Measurements from ENCODE around the gene SARM1. TPM values are rescaled to one million over a fixed set of nuclear protein-coding genes. Genes with fewer than 3 reads are reported as not detected.

The SARM1 gene
- 12.9 and 16.4 TPM in 2 replicates for total RNA-seq

DNA sequence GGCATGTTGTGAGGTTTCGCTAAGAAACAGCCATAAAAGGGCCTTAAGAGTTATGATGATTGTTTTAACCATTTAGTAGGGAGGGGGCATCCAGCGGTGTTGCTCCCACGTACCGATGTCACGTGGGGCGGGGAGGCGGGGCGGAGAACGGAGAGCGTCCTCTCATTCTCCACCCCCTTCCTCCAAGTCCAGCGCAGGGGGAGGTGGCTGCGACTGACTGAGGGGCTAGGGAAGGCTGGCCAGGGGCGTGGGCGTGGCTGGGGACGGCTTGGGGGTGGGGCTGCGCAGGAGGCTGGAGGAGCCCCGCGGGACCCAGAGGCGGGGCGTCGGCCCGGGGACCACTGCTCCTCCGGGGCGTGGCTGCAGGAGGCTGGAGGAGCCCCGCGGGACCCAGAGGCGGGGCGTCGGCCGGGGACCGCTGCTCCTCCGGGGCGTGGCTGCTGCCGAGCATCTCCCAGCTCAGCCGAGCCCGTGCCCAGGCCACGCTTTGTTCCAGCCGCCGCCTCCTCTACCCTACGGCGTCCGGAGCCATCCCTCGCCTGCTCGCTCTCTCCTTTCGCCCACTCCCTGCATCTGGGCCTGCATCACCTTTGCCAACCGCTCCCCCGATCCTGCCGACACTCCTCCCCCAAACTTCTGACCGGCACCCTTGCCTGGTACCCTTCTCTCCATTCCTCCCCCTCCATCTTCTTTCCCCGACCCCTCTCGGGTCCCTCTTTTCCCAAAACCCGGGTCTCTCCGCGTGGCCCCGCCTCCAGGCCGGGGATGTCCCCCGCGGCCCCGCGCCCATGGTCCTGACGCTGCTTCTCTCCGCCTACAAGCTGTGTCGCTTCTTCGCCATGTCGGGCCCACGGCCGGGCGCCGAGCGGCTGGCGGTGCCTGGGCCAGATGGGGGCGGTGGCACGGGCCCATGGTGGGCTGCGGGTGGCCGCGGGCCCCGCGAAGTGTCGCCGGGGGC lies at the start of gene SARM1:
SARM1 (plus strand) TSS at position 450 of the 958 bp plus-strand sequence; CDS start at position 789, 339 bp downstream.
- TF ChIP-seq, protein P1, sequence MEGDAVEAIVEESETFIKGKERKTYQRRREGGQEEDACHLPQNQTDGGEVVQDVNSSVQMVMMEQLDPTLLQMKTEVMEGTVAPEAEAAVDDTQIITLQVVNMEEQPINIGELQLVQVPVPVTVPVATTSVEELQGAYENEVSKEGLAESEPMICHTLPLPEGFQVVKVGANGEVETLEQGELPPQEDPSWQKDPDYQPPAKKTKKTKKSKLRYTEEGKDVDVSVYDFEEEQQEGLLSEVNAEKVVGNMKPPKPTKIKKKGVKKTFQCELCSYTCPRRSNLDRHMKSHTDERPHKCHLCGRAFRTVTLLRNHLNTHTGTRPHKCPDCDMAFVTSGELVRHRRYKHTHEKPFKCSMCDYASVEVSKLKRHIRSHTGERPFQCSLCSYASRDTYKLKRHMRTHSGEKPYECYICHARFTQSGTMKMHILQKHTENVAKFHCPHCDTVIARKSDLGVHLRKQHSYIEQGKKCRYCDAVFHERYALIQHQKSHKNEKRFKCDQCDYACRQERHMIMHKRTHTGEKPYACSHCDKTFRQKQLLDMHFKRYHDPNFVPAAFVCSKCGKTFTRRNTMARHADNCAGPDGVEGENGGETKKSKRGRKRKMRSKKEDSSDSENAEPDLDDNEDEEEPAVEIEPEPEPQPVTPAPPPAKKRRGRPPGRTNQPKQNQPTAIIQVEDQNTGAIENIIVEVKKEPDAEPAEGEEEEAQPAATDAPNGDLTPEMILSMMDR (IDR thresholded peaks at IDR 0.05; ENCODE audit: insufficient read depth, low read depth, low read length) = no peak
- H3K4me3 ChIP-seq (ENCODE audit: low read depth, low read length) = peak within 1 kb of the TSS; percentile 73
- peak; percentile 98 for DNase-seq (ENCODE audit: low read depth)

DNA sequence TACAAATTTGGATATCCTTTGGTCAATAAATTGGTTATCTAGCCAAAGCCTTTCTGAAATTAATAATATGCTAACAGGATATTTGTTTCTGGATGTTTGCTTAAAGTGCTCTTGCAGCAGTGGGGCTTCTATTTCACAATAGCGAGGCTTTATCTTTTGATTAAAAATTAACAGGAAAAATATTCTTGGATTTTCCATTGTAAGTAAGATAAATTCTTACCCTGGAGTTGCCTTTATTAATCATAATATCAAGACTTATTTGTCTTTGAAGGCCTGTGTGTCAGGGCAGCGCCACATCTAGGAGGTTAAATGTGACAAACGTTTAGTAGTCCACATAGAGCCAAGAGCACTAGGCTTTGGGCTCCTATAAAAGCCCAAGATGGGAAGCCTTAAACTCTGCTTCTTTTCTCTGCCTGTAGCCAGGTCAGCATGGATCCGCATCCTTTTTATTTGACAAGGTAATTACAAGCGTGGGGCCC lies 47.2 kb upstream of the SARM1 start:
- no peak overlapping the region for H3K4me3 ChIP-seq (ENCODE audit: low read depth, low read length)
- no peak for DNase-seq (ENCODE audit: low read depth)
- TF ChIP-seq, protein P1 (IDR thresholded peaks at IDR 0.05; ENCODE audit: insufficient read depth, low read depth, low read length) = no peak

DNA sequence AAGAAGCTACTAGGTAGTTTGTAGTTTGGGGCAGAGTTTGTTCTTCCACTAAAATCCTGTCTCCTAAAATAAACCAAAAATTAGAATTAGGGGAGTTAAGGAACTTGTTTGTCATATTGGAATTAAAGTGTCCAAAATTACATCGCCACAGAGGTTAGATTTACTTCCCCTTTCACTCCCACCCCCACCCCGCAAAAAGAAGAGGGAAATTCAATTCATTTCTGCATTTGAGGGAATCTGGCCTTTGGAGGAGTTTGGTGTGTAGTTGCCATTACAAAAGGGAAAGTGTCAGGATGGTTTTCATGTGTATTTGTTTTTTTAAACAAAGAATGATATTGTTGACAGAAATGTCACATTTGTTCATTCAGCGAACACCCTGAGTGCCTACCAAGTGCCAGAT lies 46.7 kb upstream of the SARM1 start:
- TF ChIP-seq, protein P1 (IDR thresholded peaks at IDR 0.05; ENCODE audit: insufficient read depth, low read depth, low read length) = no peak
- H3K4me3 ChIP-seq (ENCODE audit: low read depth, low read length) = no peak overlapping the region
- DNase-seq (ENCODE audit: low read depth) = no peak

DNA sequence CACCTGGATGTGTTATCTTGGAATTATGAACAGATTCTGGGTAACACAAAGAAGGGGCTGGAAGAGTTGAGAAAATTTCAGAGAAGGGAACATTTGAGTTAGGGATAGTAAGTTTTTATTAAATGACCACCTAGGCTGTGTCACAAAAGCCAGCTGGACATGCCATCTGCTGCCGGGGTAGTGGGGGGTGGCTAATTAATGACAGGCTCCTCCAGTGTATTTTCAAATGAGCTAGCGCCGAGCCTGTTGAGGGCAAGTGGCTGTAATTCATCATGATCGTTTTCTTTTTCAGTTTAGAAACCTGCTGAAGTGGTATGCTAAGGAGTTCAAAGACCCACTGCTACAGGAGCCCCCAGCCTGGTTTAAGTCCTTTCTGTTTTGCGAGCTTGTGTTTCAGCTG lies 46.3 kb upstream of the SARM1 start:
- no peak for DNase-seq (ENCODE audit: low read depth)
- TF ChIP-seq, protein P1 (IDR thresholded peaks at IDR 0.05; ENCODE audit: insufficient read depth, low read depth, low read length) = no peak
- no peak overlapping the region for H3K4me3 ChIP-seq (ENCODE audit: low read depth, low read length)

DNA sequence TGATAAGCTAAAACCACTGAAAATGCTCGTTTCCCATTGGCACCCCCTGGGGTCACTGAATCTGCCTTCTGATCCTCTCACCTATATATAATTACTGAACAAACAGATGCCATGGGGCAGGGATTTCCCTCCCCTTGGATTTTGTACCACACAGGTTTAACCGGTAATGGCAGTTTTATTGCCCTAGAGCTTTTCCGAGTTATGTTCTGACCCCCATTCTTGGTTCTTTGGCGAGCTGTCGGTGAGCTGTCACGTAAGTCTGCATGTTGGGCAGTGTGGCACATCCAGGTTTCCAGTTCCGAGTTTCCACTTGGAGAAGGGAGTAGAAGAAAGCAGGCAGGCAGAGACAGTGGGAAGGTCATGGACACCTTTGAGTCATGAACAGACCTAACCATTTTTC lies 45.4 kb upstream of the SARM1 start:
- no peak overlapping the region for H3K4me3 ChIP-seq (ENCODE audit: low read depth, low read length)
- DNase-seq (ENCODE audit: low read depth) = no peak
- TF ChIP-seq, protein P1 (IDR thresholded peaks at IDR 0.05; ENCODE audit: insufficient read depth, low read depth, low read length) = no peak

DNA sequence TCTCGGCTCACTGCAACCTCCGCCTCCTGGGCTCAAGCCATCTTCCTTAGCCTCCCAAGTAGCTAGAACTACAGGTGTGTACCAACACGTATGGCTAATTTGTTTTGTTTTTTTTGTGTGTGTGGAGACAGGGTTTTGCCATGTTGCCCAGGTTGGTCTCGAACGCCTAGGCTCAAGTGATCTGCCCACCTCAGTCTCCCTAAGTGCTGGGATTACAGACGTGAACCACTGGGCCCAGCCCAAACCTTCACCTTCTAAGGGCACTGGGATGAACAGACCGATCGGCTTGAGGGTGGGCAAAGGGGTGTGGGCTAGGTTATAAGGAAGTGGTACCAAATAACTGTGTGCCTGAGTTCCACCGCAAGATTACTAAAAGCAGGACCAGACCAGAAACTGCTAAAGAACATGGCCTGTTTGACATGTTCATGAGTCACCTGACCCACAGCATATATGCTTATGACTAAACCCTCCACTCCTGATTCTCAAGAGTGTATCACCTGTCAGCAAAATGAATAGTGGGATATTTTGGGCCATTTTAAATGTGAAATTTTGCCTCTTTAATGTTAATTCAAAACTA lies 44.4 kb upstream of the SARM1 start:
- no peak overlapping the region for H3K4me3 ChIP-seq (ENCODE audit: low read depth, low read length)
- no peak for DNase-seq (ENCODE audit: low read depth)
- TF ChIP-seq, protein P1 (IDR thresholded peaks at IDR 0.05; ENCODE audit: insufficient read depth, low read depth, low read length) = no peak

Measured in fibroblast of villous mesenchyme (primary cell).